HG02642 (cell line): Measurements from ENCODE around the gene TBC1D5.
A peak's percentile ranks its signal among the peaks of the same experiment; 100 is the strongest.
"Not testable (repeated sequence)": the region's sequence is repeated elsewhere in the genome, so short reads cannot be mapped to it uniquely, and the experiment has no call there.

ENCODE experiments used
- ATAC-seq: cut with Tn5 transposase; IDR thresholded peaks from one replicate; pipeline ENCODE4 v1.9.1; 2021; ENCODE audit warnings: mild to moderate bottlenecking; ENCODE audit not compliant: unreplicated experiment, poor library complexity

Gene TBC1D5

DNA sequence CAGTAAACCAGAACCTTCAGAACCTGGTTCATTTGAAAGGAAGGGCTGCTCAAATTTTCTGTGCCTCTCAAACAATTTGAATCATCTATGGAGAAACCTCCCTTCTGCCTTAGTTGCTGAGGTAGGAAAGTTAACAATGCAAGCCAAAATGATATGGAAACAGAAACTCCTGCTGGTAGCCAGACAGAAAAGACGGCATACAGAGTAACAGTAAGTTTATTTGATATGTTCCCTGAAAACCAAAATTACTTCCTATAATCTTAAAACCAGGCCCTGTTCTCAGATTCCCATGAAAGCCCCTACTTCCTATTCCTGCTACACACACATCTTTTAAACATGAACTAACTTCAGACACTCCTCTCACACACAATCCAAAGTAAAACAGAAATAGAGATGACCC lies 86.2 kb downstream of the TBC1D5 start:
- no peak for ATAC-seq

DNA sequence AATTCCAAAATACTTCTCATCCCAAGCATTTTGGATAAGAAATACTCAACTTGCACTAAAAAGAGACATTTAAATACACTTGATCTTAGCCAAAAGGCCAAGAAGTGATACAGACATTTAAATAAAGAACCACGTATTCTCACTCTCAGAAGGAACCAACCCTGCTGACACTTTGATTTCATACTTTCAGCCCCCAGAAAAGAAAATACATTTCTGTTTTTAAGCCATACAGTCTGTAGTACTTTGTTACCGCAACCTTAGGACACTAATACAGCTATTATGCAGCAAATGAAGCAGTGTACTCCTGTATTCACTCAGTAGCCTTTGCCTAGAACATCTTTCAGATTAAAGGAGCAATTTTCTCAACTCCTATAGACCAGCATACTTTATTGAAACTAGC lies 86.7 kb downstream of the TBC1D5 start:
- ATAC-seq = peak; percentile 55

DNA sequence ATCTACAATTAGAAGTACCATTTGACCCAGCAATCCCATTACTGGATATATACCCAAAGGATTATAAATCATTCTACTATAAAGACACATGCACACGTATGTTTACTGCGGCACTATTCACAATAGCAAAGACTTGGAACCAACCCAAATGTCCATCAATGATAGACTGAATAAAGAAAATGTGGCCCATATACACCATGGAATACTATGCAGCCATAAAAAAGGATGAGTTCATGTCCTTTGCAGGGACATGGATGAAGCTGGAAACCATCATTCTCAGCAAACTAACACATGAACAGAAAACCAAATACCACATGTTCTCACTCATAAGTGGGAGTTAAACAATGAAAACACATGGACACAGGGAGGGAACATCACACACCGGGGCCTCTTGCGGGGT lies 92.7 kb downstream of the TBC1D5 start:
- ATAC-seq = not testable (repeated sequence)

DNA sequence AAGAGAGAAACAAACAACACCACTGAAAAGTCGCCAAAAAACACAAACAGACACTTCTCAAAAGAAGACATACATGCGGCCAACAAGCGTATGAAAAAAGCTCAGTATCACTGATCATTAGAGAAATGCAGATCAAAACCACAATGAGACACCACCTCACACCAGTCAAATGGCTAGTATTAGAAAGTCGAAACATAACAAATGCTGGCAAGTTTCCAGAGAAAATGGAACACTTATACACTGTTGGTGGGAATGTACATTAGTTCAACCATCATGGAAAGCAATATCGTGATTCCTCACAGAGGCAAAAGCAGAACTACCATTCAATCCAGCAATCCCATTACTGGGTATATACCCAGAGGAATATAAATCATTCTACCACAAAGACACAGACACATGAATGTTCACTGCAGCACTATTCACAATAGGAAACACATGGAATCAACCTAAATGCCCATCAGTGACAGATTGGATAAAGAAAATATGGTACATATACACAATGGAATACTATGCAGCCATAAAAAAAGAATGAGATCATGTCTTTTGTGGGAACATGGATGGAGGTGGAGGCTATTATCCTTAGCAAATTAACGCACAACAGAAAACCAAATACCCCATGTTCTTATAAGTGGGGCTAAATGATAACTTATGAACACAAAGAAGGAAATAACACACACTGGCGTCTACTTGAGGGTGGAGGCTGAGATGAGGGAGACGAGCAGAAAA lies 93.6 kb downstream of the TBC1D5 start:
- ATAC-seq = not testable (repeated sequence)

DNA sequence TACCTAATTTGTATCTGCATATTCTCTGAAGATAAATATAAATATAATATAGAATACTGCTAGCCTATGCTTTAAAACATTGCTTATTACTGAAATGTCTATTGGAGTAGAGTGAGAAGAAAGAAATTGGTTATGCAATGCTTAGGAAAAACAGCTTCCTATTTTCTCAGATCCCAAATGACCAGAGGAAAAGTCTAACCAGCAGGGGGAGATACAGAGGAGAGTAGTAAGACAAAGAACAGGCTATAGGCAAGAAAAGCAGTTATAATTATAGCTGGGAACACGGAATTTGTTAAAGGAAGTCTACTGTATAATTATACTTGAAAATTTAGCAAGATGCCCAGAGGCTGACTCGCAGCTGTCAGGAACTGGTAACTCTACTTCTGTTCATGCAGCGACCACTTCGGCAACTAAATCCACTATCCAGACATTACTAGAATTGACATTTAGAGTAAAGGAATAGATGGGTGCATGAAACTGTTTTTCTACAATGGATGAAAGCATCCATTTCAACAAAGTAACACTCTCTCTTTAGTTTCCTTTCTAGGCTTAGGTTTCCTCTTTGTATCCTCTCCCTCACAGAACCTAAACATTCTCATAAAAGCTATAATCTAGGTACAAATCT lies 97.2 kb downstream of the TBC1D5 start:
- ATAC-seq = no peak

DNA sequence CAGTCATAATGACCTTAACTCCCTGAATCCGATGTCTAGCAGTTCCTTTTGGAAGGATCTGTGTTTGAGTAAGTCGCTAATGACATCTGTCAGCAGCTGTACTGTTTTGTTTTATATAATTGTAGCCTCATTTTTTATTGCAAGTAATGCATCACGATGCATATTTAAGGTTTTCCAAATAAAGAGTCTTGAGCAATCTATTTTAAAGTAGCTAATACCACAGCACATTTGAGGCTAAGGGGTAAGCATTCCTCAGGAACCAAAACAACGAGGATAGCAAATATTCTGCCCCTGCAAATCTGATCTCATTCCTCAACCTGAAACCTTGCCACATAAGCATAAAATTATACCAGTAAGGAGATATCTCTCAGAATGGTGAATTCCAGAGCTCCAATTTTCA lies 98.7 kb downstream of the TBC1D5 start:
- ATAC-seq = no peak

DNA sequence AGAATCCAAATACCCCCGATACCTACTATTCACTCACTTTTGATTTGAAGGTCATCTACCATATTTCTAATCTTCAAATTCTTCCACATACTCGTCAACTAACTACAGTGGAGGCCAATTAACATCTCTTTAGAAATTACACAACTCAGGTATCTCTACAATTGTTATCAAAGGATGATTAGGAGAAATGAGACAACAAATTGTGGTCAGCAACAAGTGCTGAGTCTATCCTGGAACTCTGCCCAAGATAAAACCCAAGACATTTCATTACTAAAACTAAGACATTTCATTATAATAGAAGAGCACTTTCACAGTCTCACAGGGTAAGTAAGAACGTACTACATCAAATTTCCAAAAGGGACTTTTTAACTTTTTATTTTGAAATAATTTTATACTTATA lies 100.0 kb downstream of the TBC1D5 start:
- no peak for ATAC-seq

DNA sequence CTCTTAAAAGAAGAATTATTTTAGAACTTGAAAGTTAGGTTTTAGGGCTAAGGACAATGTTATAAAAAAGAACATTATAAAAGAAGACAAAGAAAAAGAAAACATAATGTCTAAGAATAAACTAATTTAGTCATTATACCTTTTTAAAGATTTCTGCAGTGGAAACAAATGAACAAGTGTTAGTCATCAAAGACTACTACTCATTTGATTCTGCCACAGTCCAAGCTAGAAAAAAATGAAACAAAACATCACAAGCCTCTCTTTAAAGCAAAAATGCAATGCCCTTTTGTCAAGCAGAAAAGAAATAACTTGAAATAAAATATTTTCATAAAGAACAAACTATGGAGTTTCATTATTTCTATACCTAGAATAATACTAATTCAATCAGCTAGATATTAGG lies 102.0 kb downstream of the TBC1D5 start:
- ATAC-seq = no peak

DNA sequence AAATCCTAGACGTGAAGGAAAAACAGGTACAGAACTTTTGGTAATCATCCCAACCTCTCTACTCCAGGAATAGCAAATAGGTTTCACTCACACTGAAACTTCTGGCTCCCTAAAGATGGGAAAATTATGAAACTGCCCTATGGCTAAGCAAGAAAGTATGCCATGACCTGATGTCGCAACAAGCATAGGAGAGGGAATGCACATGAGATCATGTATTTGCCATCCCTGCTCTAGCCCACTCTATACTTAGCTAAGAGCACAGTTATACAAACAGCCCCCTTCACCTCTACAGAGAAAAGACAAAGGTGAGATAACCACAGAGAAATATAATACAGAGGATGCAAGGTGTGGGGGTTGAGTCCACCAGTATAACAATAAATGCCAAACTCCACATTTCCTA lies 102.7 kb downstream of the TBC1D5 start:
- no peak for ATAC-seq

DNA sequence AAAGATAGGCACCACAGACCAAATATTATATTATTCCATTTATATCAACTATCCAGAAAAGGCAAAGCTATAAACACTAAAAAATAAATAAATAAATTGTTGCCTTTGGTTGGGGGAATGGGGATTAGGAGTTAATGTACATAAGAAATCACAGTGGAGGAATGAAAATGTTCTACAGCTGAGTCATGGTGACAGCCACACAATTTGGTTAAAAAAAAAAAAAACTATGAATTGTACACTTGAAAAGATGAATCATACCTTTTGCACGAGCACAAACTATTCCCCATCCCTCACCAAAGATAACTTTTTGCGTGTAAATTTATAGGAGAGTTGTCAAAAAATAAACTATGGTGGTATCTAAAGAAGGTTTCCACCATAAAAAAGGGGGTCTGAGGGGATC lies 103.2 kb downstream of the TBC1D5 start:
- no peak for ATAC-seq

DNA sequence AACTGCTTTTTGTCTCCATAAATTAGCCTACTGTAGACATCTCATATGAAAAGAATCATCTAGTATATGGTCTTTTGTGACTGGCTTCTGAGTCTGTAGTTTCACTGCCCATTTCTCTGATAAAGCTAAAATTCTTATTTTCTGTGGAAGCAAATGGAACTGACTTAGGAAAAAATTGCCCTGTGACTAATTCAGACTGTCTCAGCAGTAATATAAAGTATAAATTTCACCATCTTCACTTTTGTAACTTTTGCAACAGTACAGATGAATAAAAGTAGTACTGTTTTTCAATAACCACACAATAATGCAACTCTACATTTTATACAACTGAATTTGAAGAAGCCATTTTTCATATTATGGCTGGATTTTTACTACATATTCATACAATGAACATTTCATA lies 104.1 kb downstream of the TBC1D5 start:
- no peak for ATAC-seq

DNA sequence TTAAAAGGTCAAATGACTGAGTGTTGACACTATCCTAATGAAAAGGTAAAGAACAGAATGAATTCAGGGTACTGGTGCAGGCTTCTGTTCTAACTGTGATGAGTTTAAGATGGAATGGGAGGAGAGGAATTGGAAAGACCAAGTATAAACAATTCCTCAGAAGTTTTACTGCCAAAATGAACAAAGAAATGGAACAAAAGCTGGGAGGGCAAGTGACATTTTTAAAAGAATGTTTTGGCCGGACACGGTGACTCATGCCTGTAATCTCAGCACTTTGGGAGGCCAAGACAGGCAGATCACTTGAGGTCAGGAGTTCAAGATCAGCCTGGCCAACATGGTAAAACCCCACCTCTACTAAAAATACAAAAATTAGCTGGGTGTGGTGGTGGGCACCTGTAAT lies 106.8 kb downstream of the TBC1D5 start:
- not testable (repeated sequence) for ATAC-seq

DNA sequence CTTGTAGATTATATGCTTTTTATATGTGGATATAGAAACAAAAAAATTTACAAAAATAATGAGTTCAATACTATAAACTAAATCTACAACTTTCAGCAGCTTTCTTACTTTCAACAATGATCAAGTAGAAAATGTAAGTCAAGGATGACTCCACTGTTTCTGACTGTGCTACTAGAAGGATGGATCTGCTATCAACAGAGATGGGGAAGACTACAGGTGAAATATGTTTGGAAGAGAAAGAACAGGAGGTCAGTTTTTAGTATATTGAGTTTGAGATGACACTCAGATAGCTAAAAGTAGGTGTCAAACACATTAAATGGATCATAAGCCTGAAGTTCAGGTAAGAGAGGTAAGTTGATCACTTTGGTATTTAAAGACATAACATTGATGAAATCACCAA lies 107.5 kb downstream of the TBC1D5 start:
- ATAC-seq = no peak

DNA sequence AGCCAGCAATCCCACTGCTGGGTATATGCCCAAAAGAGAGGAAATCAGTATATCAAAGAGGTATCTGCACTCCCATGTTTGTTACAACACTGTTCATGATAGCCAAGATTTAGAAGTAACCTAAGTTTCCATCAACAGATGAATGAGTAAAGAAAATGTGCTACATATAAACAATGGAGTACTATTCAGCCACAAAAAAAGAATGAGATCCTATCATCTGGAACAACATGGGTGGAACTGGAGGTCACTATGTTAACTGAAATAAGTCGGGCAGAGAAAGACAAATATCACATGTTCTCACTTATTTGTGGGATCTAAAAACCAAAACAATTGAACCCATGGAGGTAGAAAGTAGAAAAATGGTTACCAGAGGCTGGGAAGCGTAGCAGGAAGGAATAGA lies 108.2 kb downstream of the TBC1D5 start:
- ATAC-seq = no peak

DNA sequence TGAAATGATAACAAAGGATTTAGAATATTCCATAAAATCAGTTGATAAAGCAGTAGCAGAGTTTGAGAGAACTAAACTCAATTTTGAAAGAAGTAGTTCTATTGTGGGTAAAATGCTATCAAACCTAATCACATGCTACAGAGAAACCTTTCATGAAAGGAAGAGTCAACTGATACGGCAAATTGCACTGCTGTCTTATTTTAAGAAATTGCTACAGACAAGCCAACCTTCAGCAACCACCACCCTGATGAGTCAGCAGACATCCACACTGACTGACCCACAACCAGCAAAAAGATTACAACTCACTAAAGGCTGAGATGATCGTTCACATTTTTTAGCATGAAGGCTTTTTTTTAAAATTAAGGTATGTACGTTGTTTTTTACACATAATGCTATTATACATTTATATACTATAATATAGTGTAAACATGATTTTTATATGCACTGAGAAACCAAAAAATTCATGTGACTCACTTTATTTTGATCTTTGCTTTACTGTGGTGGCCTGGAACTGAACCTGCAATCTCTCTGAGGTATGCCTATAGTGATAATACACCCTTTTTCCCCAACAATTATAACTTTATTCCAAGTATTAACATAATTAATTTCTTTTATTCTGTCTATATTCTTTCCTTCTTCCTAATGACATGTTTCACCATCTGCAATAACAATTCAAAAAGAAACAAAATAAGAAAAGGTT lies 109.9 kb downstream of the TBC1D5 start:
- ATAC-seq = no peak

DNA sequence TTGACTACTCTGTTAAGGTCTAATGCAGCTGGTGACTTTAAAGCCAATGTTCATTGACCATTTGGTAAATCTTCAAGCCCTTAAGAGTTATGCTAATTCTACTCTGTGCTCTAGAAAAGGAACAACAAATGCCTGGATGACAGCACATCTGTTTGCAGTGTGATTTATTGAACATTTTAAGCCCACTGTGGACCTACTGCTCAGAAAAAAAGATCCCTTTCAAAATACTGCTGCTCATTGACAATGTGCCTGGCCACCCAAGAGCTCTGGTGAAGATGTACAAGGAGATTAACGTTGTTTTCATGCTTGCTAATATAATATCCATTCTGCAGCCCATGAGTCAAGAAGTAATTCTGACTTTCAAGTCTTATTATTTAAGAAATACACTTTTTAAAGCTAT lies 110.8 kb downstream of the TBC1D5 start:
- ATAC-seq = no peak

DNA sequence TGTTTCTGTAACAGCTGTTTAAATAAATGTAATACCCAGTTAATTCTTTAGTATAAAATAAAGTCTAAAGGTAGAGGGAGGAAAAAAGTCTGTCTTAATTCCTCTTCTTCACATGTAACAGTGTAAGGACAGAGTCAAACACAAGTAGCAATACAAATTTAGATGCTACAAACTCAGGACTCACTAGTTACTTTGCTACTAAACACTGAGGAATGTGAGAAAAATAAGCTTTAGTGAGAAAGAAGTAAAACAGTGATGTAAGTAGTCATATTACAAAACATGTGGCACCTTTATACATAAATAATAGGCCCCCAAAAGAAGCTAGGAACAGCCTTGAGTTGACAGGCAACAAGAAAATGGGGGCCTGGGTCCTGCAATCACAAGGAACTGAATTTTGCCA lies 113.0 kb downstream of the TBC1D5 start:
- no peak for ATAC-seq

DNA sequence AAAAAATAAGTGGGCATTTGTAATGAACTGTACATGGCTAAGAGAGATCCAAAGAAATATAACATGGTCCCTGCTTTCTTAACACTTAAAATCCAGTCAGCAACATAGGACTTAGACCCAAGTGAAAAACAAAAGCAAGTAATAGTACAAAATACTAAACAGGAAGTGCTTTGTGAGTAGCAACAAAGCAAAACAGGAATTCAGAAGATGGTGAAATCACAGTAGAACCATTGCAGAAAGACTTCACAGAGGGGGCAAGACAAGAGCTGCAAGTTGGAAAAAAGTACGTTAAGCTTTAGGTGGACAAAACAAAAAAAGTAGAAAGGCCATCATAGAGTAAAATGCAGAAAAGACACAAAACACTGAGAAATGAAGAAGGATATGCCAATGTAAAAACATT lies 116.0 kb downstream of the TBC1D5 start:
- ATAC-seq = no peak

DNA sequence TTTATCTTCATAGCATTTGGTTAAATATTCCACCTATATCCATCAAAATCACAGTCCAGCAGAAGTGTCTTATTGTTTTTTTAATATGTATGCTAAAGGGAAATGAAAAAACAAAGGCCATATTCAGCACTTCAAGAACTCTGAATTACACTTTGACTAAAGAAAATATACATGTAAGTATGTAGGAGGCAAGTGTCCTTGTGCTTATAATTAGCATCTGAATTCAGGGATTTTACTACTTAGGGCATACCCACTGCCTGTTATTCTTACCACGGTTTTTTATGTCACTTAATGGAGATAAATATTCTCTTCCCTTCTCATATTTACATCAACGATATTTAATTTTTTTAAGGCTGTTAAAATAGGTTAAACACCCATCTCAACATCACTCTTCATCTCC lies 117.3 kb downstream of the TBC1D5 start:
- no peak for ATAC-seq

DNA sequence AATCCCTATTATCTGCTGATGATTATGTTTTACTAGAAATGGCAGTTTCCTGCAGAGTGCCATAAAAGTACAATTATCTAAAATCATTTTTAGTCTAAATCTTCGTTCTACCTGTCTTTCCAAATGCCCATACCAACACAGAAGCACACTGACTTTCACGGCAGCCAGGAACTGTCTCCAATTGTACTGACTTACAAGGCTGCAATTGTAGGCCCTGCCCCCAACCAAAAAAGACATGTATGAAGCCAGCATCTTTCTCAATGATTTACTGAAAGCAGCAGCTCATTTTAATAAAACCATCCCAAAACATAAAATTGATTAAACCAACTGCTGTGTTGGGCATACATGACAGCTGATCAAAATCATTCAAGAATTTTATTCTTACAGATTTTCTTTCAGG lies 119.0 kb downstream of the TBC1D5 start:
- no peak for ATAC-seq

DNA sequence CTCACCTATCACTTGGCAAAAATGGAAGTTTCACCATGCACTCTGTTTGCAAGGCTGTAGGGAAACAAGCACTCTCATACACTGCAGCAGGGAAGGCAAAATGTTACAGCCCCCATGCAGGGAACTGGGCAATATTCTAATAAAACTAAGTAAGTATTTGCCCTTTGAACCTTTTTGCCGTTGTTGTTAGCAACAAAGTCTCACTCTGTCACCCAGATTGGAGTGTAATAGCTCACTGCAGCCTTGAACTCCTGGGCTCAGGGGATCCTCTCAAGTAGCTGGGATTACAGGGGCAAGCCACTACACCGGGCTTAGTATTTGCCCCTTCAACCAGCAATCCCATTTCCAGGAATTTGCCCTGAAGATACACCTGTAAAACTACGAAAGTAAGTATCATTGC lies 122.5 kb downstream of the TBC1D5 start:
- no peak for ATAC-seq

DNA sequence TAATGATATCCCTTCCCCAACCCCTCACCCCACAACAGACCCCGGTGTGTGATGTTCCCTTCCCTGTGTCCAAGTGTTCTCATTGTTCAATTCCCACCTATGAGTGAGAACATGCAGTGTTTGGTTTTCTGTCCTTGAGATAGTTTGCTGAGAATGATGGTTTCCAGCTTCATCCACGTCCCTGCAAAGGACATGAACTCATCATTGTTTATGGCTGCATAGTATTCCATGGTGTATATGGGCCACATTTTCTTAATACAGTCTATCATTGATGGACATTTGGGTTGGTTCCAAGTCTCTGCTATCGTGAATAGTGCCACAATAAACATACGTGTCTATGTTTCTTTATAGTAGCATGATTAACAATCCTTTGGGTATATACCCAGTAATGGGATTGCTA lies 129.4 kb downstream of the TBC1D5 start:
- not testable (repeated sequence) for ATAC-seq
